GM23338 (cell line): ENCODE data around the gene ANKRD44. TPM values are rescaled to one million over a fixed set of nuclear protein-coding genes. Genes with fewer than 3 reads are reported as not detected.

ENCODE experiments used
- ATAC-seq: fragments of 200-7000 bp; cut with Tn5 transposase; 3 replicates; pipeline ENCODE4 v1.9.1; 2020
- DNase-seq: peaks from one replicate; pipeline ENCODE4 v3.0.0-alpha.2; 2015; ENCODE audit warnings: low spot score
- H2AFZ ChIP-seq: fragments of 200-600 bp; sonication (generic); 2 replicates; pipeline ENCODE4 v1.8.0; 2016; ENCODE audit warnings: antibody characterized with exemption, mild to moderate bottlenecking, moderate library complexity
- H3F3A ChIP-seq: fragments of 200-600 bp; sonication (generic); replicated peaks from 2 replicates; pipeline ENCODE4 v1.8.0; 2017; ENCODE audit warnings: antibody characterized with exemption, mixed run types, low read depth
- H3K27ac ChIP-seq: fragments of 200-600 bp; sonication (generic); 2 replicates; pipeline ENCODE4 v1.6.1; 2016; ENCODE audit warnings: low read depth
- H3K27me3 ChIP-seq: fragments of 200-600 bp; sonication (generic); 2 replicates; pipeline ENCODE4 v1.8.0; 2016; ENCODE audit warnings: mild to moderate bottlenecking, mixed run types, moderate library complexity; ENCODE audit not compliant: insufficient read depth
- H3K36me3 ChIP-seq: fragments of 200-600 bp; sonication (generic); 2 replicates; pipeline ENCODE4 v1.8.0; 2016; ENCODE audit warnings: mild to moderate bottlenecking; ENCODE audit not compliant: insufficient read depth
- H3K4me1 ChIP-seq: fragments of 200-600 bp; sonication (generic); 2 replicates; pipeline ENCODE4 v1.8.0; 2016; ENCODE audit warnings: mild to moderate bottlenecking, moderate library complexity; ENCODE audit not compliant: insufficient read depth
- H3K4me2 ChIP-seq: fragments of 200-600 bp; sonication (generic); 2 replicates; pipeline ENCODE4 v1.7.1; 2017; ENCODE audit warnings: mixed run types
- H3K4me3 ChIP-seq: fragments of 200-600 bp; sonication (generic); 2 replicates; pipeline ENCODE4 v1.6.1; 2016; ENCODE audit warnings: mixed run types
- H3K79me2 ChIP-seq: fragments of 200-600 bp; sonication (generic); replicated peaks from 2 replicates; pipeline ENCODE4 v1.8.0; 2017; ENCODE audit warnings: mild to moderate bottlenecking; ENCODE audit not compliant: insufficient read depth
- H3K9me2 ChIP-seq: fragments of 200-600 bp; sonication (generic); 2 replicates; pipeline ENCODE4 v1.8.0; 2017; ENCODE audit not compliant: insufficient read depth
- H4K20me1 ChIP-seq: fragments of 200-600 bp; sonication (generic); replicated peaks from 2 replicates; pipeline ENCODE4 v1.8.0; 2017; ENCODE audit warnings: mild to moderate bottlenecking; ENCODE audit not compliant: insufficient read depth
- H3K27ac Mint-ChIP-seq: 2 replicates; pipeline ENCODE4 v1.8.0; 2020; ENCODE audit warnings: inconsistent platforms, mild to moderate bottlenecking, moderate library complexity, mixed read lengths
- H3K27me3 Mint-ChIP-seq: 3 replicates; pipeline ENCODE4 v1.8.0; 2022; ENCODE audit warnings: low read depth, mild to moderate bottlenecking, moderate library complexity, mixed read lengths, inconsistent platforms; ENCODE audit not compliant: insufficient read depth, poor library complexity
- H3K36me3 Mint-ChIP-seq: 3 replicates; pipeline ENCODE4 v1.8.0; 2021; ENCODE audit warnings: low read depth, mild to moderate bottlenecking, inconsistent platforms, moderate library complexity, mixed read lengths
- H3K4me1 Mint-ChIP-seq: 3 replicates; pipeline ENCODE4 v1.8.0; 2020; ENCODE audit warnings: mild to moderate bottlenecking, inconsistent platforms, mixed read lengths
- H3K4me3 Mint-ChIP-seq: 3 replicates; pipeline ENCODE4 v1.8.0; 2021; ENCODE audit warnings: moderate library complexity, mild to moderate bottlenecking, inconsistent platforms, mixed read lengths
- H3K9me3 Mint-ChIP-seq: 3 replicates; pipeline ENCODE4 v1.8.0; 2020; ENCODE audit warnings: moderate library complexity, mild to moderate bottlenecking, inconsistent platforms, mixed read lengths
- CREB1 ChIP-seq: fragments of 250-450 bp; sonication (Bioruptor Pico); IDR thresholded peaks from 2 replicates; pipeline ENCODE4 v1.5.0; 2020; ENCODE audit warnings: low read depth, mild to moderate bottlenecking, moderate library complexity
- CTCF ChIP-seq, 2 experiments: fragments of 200-600 bp in 1 of 2; sonication (generic) in 1 of 2; conservative IDR thresholded peaks; 2 replicates each; pipeline versions ENCODE4 v1.5.1 to v1.6.1; 2016 to 2017; ENCODE audit warnings: antibody characterized with exemption in 2 of 2, low read depth in 2 of 2, mild to moderate bottlenecking in 2 of 2, moderate library complexity in 1 of 2
- EZH2 ChIP-seq: fragments of 200-600 bp; sonication (generic); IDR thresholded peaks from one replicate; pipeline ENCODE4 v1.8.0; 2017; ENCODE audit warnings: antibody characterized with exemption, mild to moderate bottlenecking, low read depth; ENCODE audit not compliant: unreplicated experiment
- EZH2phosphoT487 ChIP-seq: fragments of 200-600 bp; sonication (generic); IDR thresholded peaks from one replicate; pipeline ENCODE4 v1.8.1; 2018; ENCODE audit warnings: antibody characterized with exemption; ENCODE audit not compliant: unreplicated experiment
- JUNB ChIP-seq: IDR thresholded peaks from one replicate; pipeline ENCODE4 v1.6.1; 2016; ENCODE audit warnings: antibody characterized with exemption; ENCODE audit not compliant: unreplicated experiment
- NANOG ChIP-seq: IDR thresholded peaks from 2 replicates; pipeline ENCODE4 v1.6.1; 2016; ENCODE audit warnings: antibody characterized with exemption, borderline replicate concordance
- POLR2AphosphoS5 ChIP-seq: IDR thresholded peaks from 2 replicates; pipeline ENCODE4 v1.6.1; 2016; ENCODE audit warnings: antibody characterized with exemption, low read depth
- STAT1 ChIP-seq: IDR thresholded peaks from one replicate; pipeline ENCODE4 v1.6.1; 2016; ENCODE audit warnings: antibody characterized with exemption; ENCODE audit not compliant: unreplicated experiment
- ZNF114 ChIP-seq: fragments of 250-450 bp; sonication (Bioruptor Pico); IDR thresholded peaks from 2 replicates; pipeline ENCODE4 v1.5.0; 2020; ENCODE audit warnings: mild to moderate bottlenecking, moderate library complexity
- ZNF331 ChIP-seq: fragments of 250-450 bp; sonication (Bioruptor Pico); IDR thresholded peaks from 2 replicates; pipeline ENCODE4 v1.5.0; 2020; ENCODE audit warnings: low read depth, mild to moderate bottlenecking, moderate library complexity
- polyA plus RNA-seq: library from polyadenylated mRNA; unstranded; fragments of >200 nt; fragmentation: Nextera tagmentation; extraction: Ambion mirVana; gene quantifications from 2 replicates; pipeline ENCODE4 v1.2.1, GENCODE V29; 2016
- total RNA-seq: library from RNA; depleted of rRNA; stranded (reverse); fragments of >200 nt; shearing (Covaris generic); gene quantifications from 2 replicates; pipeline ENCODE4 v1.2.3, GENCODE V29; 2014
- TF ChIP-seq, protein P1 (sequence below): IDR thresholded peaks from one replicate; pipeline ENCODE4 v1.6.1; 2018; ENCODE audit warnings: antibody characterized with exemption; ENCODE audit not compliant: unreplicated experiment

ANKRD44 gene
- total and polyA plus RNA-seq, 2 experiments from 2014 or later = 0.44 to 0.56 TPM

DNA sequence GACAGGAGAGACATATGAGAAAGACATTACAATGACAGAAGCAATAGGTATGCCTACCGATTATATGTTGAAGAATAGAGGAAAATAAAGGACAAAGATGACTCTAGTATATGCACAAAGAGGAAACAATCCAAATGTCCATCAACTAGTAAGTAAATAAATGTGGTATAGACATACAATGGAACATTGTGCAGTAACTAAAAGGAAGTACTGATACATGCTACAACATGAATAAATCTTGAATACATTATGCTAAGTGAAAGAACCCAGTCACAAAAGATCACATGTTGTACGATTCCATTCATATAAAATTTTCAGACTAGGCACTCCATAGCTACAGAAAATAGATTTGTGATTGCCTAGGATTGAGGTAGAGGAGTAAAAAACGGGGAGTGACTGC is 355.5 kb downstream of the ANKRD44 start:
- Histone ChIP-seq H3K4me2 (no peak overlapping the region), H4K20me1 (no peaks in the 10 kb centered on the region), H3K27ac (no peak overlapping the region), H3K27me3 (no peaks in the 10 kb centered on the region), H3F3A (no peaks in the 10 kb centered on the region), H3K9me2 (no peaks in the 10 kb centered on the region), H3K79me2 (no peaks in the 10 kb centered on the region), H3K36me3 (no peaks in the 10 kb centered on the region), H3K4me3 (no peak overlapping the region), H3K4me1 (peaks cover 36% of the 10 kb centered on the region), H2AFZ (0 out of 2 replicates have a peak overlapping the region, but pooled peaks have one; percentile 14)
- H3K4me3 Mint-ChIP-seq = no peak overlapping the region
- H3K4me1 Mint-ChIP-seq = peaks cover 42% of the 10 kb centered on the region
- H3K27me3 Mint-ChIP-seq = peaks cover 1% of the 10 kb centered on the region
- no peak for TF ChIP-seq JUNB
- TF ChIP-seq EZH2phosphoT487 = no peak
- no peak for TF ChIP-seq STAT1
- no peak for TF ChIP-seq POLR2AphosphoS5
- no peak overlapping the region for H3K27ac Mint-ChIP-seq
- DNase-seq (no peak), ATAC-seq (no peak)
- H3K9me3 Mint-ChIP-seq = no peaks in the 10 kb centered on the region; the same call in 2 of the 3 replicates
- no peaks in the 10 kb centered on the region for H3K36me3 Mint-ChIP-seq

- Mint-ChIP-seq H3K27me3 (peaks cover 1% of the 10 kb centered on the region), H3K36me3 (no peaks in the 10 kb centered on the region), H3K27ac (no peak overlapping the region), H3K4me1 (peaks cover 42% of the 10 kb centered on the region), H3K9me3 (no peaks in the 10 kb centered on the region; the same call in 2 of the 3 replicates), H3K4me3 (no peak overlapping the region)
- Histone ChIP-seq H2AFZ (peak overlapping the region; percentile 43), H3K27ac (no peak overlapping the region), H3K4me3 (no peak overlapping the region), H3K9me2 (no peaks in the 10 kb centered on the region), H3K4me2 (no peak overlapping the region), H3F3A (no peaks in the 10 kb centered on the region), H4K20me1 (no peaks in the 10 kb centered on the region), H3K79me2 (no peaks in the 10 kb centered on the region), H3K27me3 (no peaks in the 10 kb centered on the region), H3K4me1 (peaks cover 36% of the 10 kb centered on the region), H3K36me3 (no peaks in the 10 kb centered on the region)
- peak; percentile 29 for DNase-seq
- peak; percentile 27; the same call in 2 of the 3 replicates for ATAC-seq
- TF ChIP-seq EZH2 = no peak
- TF ChIP-seq ZNF114 (CRISPR knock-in tag) = no peak
- TF ChIP-seq CREB1 (CRISPR knock-in tag) = no peak
- TF ChIP-seq, protein P1, sequence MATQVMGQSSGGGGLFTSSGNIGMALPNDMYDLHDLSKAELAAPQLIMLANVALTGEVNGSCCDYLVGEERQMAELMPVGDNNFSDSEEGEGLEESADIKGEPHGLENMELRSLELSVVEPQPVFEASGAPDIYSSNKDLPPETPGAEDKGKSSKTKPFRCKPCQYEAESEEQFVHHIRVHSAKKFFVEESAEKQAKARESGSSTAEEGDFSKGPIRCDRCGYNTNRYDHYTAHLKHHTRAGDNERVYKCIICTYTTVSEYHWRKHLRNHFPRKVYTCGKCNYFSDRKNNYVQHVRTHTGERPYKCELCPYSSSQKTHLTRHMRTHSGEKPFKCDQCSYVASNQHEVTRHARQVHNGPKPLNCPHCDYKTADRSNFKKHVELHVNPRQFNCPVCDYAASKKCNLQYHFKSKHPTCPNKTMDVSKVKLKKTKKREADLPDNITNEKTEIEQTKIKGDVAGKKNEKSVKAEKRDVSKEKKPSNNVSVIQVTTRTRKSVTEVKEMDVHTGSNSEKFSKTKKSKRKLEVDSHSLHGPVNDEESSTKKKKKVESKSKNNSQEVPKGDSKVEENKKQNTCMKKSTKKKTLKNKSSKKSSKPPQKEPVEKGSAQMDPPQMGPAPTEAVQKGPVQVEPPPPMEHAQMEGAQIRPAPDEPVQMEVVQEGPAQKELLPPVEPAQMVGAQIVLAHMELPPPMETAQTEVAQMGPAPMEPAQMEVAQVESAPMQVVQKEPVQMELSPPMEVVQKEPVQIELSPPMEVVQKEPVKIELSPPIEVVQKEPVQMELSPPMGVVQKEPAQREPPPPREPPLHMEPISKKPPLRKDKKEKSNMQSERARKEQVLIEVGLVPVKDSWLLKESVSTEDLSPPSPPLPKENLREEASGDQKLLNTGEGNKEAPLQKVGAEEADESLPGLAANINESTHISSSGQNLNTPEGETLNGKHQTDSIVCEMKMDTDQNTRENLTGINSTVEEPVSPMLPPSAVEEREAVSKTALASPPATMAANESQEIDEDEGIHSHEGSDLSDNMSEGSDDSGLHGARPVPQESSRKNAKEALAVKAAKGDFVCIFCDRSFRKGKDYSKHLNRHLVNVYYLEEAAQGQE = no peak
- no peak for TF ChIP-seq STAT1
- TF ChIP-seq POLR2AphosphoS5 = no peak
- TF ChIP-seq ZNF331 (CRISPR knock-in tag) = no peak
- TF ChIP-seq CTCF (conservative IDR thresholded peaks at IDR 0.05; ENCODE audit: low read depth in 2 of 2) = no peak
- TF ChIP-seq EZH2phosphoT487 = no peak
- no peak for TF ChIP-seq NANOG
Measured at GRCh38 chr2:196954001-196954400, 356.6 kb downstream of the ANKRD44 start.
